ENCODE results near the gene LGALS3BP. TPM values are rescaled to one million over a fixed set of nuclear protein-coding genes. Genes with fewer than 3 reads are reported as not detected.
A peak's percentile ranks its signal among the peaks of the same experiment; 100 is the strongest.
"Not testable (repeated sequence)": the region's sequence is repeated elsewhere in the genome, so short reads cannot be mapped to it uniquely, and the experiment has no call there.

Gene LGALS3BP
- total and polyA plus RNA-seq, 2 donors (not counting 1 experiment from before 2014, with no cell fraction given): 1.8 to 7.5 TPM

GRCh38 chr17:79023180-79023705 is 43.5 kb upstream of the LGALS3BP start:
- H3K27ac ChIP-seq (ENCODE audit: low read length in 2 of 2): no peak overlapping the region
- no peak overlapping the region for H3K4me3 ChIP-seq (ENCODE audit: control extremely low read depth in 1 of 5, extremely low read depth in 1 of 5, insufficient read depth in 1 of 5, low read depth in 2 of 5, low read length in 4 of 5)
- TF ChIP-seq CTCF (IDR thresholded peaks at IDR 0.05) (no peak), EZH2 (IDR thresholded peaks at IDR 0.05; ENCODE audit: borderline replicate concordance, insufficient read depth, low read depth, low read length, poor library complexity, severe bottlenecking) (no peak)
- CTCF ChIA-PET: interaction anchor here (1.0 kb wide), 1 partner anchor 368 kb away, joined by 3 read pairs; no protein-coding TSS in a partner anchor
- peaks cover 0 to 4% (median 0%) of the 10 kb centered on the region in 3 donors for H3K9me3 ChIP-seq (ENCODE audit: control extremely low read depth in 1 of 3, control insufficient read depth in 2 of 3, insufficient read depth in 1 of 3, low read length in 2 of 3)
- H3K4me1 Mint-ChIP-seq: peaks cover 9% of the 10 kb centered on the region
- no peak overlapping the region for H2AFZ ChIP-seq (ENCODE audit: insufficient read depth, low read depth, low read length, poor library complexity, severe bottlenecking)
- H4K20me1 ChIP-seq (ENCODE audit: control insufficient read depth, insufficient read depth, low read length, poor library complexity, severe bottlenecking): no peaks in the 10 kb centered on the region
- 83% methylated on average over 7 of the region's 12 CpGs for WGBS (ENCODE audit: insufficient coverage)
- no peak overlapping the region for H3K27ac Mint-ChIP-seq
- peak overlapping the region; percentile 92 for H3K4me2 ChIP-seq (replicated peaks; ENCODE audit: low read depth, low read length, poor library complexity, severe bottlenecking)
- peak overlapping the region; percentile 69 for H3K4me3 Mint-ChIP-seq
- peaks cover 12 to 14% of the 10 kb centered on the region in 2 donors for H3K4me1 ChIP-seq (ENCODE audit: control insufficient read depth in 2 of 2, insufficient read depth in 2 of 2, low read length in 2 of 2)
- intact Hi-C loops (cut with micrococcal nuclease): no loop called here
- no peaks in the 10 kb centered on the region for H3K36me3 ChIP-seq (replicated peaks in 1 of 2; ENCODE audit: control extremely low read depth in 1 of 2, control insufficient read depth in 1 of 2, extremely low read depth in 1 of 2, insufficient read depth in 2 of 2, low read length in 1 of 2)
- no peak overlapping the region for H3K9ac ChIP-seq (ENCODE audit: low read length)
- no peaks in the 10 kb centered on the region for H3K9me3 Mint-ChIP-seq (ENCODE audit: insufficient read depth)
- POLR2A ChIA-PET: no interaction called here
- ATAC-seq (ENCODE audit: low read depth): no peak
- H3K27me3 Mint-ChIP-seq: peaks cover 68% of the 10 kb centered on the region
- DNase-seq: no peak
- no peaks in the 10 kb centered on the region for H3K79me2 ChIP-seq (ENCODE audit: control insufficient read depth, insufficient read depth, low read length)
- peaks cover 0 to 48% (median 17%) of the 10 kb centered on the region in 4 experiments for H3K27me3 ChIP-seq (replicated peaks in 1 of 4; ENCODE audit: control extremely low read depth in 1 of 4, control insufficient read depth in 3 of 4, insufficient read depth in 4 of 4, low read length in 3 of 4)

- Histone ChIP-seq H3K79me2 (ENCODE audit: control insufficient read depth, insufficient read depth, low read length) (no peaks in the 10 kb centered on the region), H3K4me3 (ENCODE audit: control extremely low read depth in 1 of 5, extremely low read depth in 1 of 5, insufficient read depth in 1 of 5, low read depth in 2 of 5, low read length in 4 of 5) (no peak overlapping the region), H3K9me3 (ENCODE audit: control extremely low read depth in 1 of 3, control insufficient read depth in 2 of 3, insufficient read depth in 1 of 3, low read length in 2 of 3) (peaks cover 0 to 4% (median 0%) of the 10 kb centered on the region in 3 donors), H3K4me2 (replicated peaks; ENCODE audit: low read depth, low read length, poor library complexity, severe bottlenecking) (no peak overlapping the region), H3K4me1 (ENCODE audit: control insufficient read depth in 2 of 2, insufficient read depth in 2 of 2, low read length in 2 of 2) (peaks cover 12 to 14% of the 10 kb centered on the region in 2 donors), H3K27me3 (replicated peaks in 1 of 4; ENCODE audit: control extremely low read depth in 1 of 4, control insufficient read depth in 3 of 4, insufficient read depth in 4 of 4, low read length in 3 of 4) (peaks cover 0 to 42% (median 17%) of the 10 kb centered on the region in 4 experiments), H4K20me1 (ENCODE audit: control insufficient read depth, insufficient read depth, low read length, poor library complexity, severe bottlenecking) (no peaks in the 10 kb centered on the region), H3K27ac (ENCODE audit: low read length in 2 of 2) (no peak overlapping the region), H3K9ac (ENCODE audit: low read length) (no peak overlapping the region), H2AFZ (ENCODE audit: insufficient read depth, low read depth, low read length, poor library complexity, severe bottlenecking) (no peak overlapping the region), H3K36me3 (replicated peaks in 1 of 2; ENCODE audit: control extremely low read depth in 1 of 2, control insufficient read depth in 1 of 2, extremely low read depth in 1 of 2, insufficient read depth in 2 of 2, low read length in 1 of 2) (no peaks in the 10 kb centered on the region)
- Mint-ChIP-seq H3K9me3 (ENCODE audit: insufficient read depth) (no peaks in the 10 kb centered on the region), H3K27me3 (peaks cover 66% of the 10 kb centered on the region), H3K4me3 (no peak overlapping the region), H3K27ac (no peak overlapping the region), H3K4me1 (peaks cover 9% of the 10 kb centered on the region)
- ChIA-PET CTCF (interaction anchor here (0.7 kb wide), 1 partner anchor 1256 kb away, joined by 3 read pairs; no protein-coding TSS in a partner anchor), POLR2A (interaction anchor here (0.6 kb wide), 1 partner anchor 229 kb away, joined by 5 read pairs; no protein-coding TSS in a partner anchor)
- DNase-seq: no peak
- intact Hi-C loops (cut with micrococcal nuclease): no loop called here
- no peak for ATAC-seq (ENCODE audit: low read depth)
- 91% methylated on average over 8 of the region's 9 CpGs for WGBS (ENCODE audit: insufficient coverage)
- no peak for TF ChIP-seq EZH2 (IDR thresholded peaks at IDR 0.05; ENCODE audit: borderline replicate concordance, insufficient read depth, low read depth, low read length, poor library complexity, severe bottlenecking)
- no peak for TF ChIP-seq CTCF (IDR thresholded peaks at IDR 0.05)
Observed at GRCh38 chr17:79022507-79022991, 42.8 kb upstream of the LGALS3BP start.

GRCh38 chr17:79021929-79022328 is 42.2 kb upstream of the LGALS3BP start:
- intact Hi-C loops (cut with micrococcal nuclease); H2AFZ ChIP-seq (ENCODE audit: insufficient read depth, low read depth, low read length, poor library complexity, severe bottlenecking); H3K4me2 ChIP-seq (replicated peaks; ENCODE audit: low read depth, low read length, poor library complexity, severe bottlenecking); H3K9me3 Mint-ChIP-seq (ENCODE audit: insufficient read depth); DNase-seq; H4K20me1 ChIP-seq (ENCODE audit: control insufficient read depth, insufficient read depth, low read length, poor library complexity, severe bottlenecking); H3K4me3 ChIP-seq (ENCODE audit: control extremely low read depth in 1 of 5, extremely low read depth in 1 of 5, insufficient read depth in 1 of 5, low read depth in 2 of 5, low read length in 4 of 5); H3K4me3 Mint-ChIP-seq; H3K36me3 ChIP-seq (replicated peaks in 1 of 2; ENCODE audit: control extremely low read depth in 1 of 2, control insufficient read depth in 1 of 2, extremely low read depth in 1 of 2, insufficient read depth in 2 of 2, low read length in 1 of 2); ATAC-seq (ENCODE audit: low read depth); H3K27ac Mint-ChIP-seq; H3K79me2 ChIP-seq (ENCODE audit: control insufficient read depth, insufficient read depth, low read length); H3K9me3 ChIP-seq (ENCODE audit: control extremely low read depth in 1 of 3, control insufficient read depth in 2 of 3, insufficient read depth in 1 of 3, low read length in 2 of 3); H3K4me1 Mint-ChIP-seq; H3K27ac ChIP-seq (ENCODE audit: low read length in 2 of 2); POLR2A ChIA-PET; H3K9ac ChIP-seq (ENCODE audit: low read length): not testable (repeated sequence)
- CTCF ChIA-PET: interaction anchor here (0.7 kb wide), 2 partner anchors 439 to 1255 kb away, joined by 3 to 5 read pairs; no protein-coding TSS in a partner anchor
- WGBS (ENCODE audit: insufficient coverage): 100% methylated on average over 2 of the region's 2 CpGs
- peaks cover 12 to 14% of the 10 kb centered on the region in 2 donors for H3K4me1 ChIP-seq (ENCODE audit: control insufficient read depth in 2 of 2, insufficient read depth in 2 of 2, low read length in 2 of 2)
- peaks cover 66% of the 10 kb centered on the region for H3K27me3 Mint-ChIP-seq
- H3K27me3 ChIP-seq (replicated peaks in 1 of 4; ENCODE audit: control extremely low read depth in 1 of 4, control insufficient read depth in 3 of 4, insufficient read depth in 4 of 4, low read length in 3 of 4): peaks cover 0 to 36% (median 17%) of the 10 kb centered on the region in 4 experiments
